OCI-LY7 (cell line): ENCODE measurements around the gene HES7.

Experiments
- EZH2phosphoT487 ChIP-seq: fragments of 200-600 bp; sonication (generic); IDR thresholded peaks from 2 replicates; pipeline ENCODE4 v1.6.1; 2018; ENCODE audit warnings: low read depth, borderline replicate concordance, mild to moderate bottlenecking, mixed run types, antibody characterized with exemption, low read length, moderate library complexity, mixed read lengths
- TF ChIP-seq, protein P1 (sequence below): fragments of 200-600 bp; sonication (generic); conservative IDR thresholded peaks from 2 replicates; pipeline ENCODE4 v1.5.1; 2014; ENCODE audit warnings: mild to moderate bottlenecking, antibody characterized with exemption, low read length, moderate library complexity, mixed read lengths

- TF ChIP-seq, protein P1, sequence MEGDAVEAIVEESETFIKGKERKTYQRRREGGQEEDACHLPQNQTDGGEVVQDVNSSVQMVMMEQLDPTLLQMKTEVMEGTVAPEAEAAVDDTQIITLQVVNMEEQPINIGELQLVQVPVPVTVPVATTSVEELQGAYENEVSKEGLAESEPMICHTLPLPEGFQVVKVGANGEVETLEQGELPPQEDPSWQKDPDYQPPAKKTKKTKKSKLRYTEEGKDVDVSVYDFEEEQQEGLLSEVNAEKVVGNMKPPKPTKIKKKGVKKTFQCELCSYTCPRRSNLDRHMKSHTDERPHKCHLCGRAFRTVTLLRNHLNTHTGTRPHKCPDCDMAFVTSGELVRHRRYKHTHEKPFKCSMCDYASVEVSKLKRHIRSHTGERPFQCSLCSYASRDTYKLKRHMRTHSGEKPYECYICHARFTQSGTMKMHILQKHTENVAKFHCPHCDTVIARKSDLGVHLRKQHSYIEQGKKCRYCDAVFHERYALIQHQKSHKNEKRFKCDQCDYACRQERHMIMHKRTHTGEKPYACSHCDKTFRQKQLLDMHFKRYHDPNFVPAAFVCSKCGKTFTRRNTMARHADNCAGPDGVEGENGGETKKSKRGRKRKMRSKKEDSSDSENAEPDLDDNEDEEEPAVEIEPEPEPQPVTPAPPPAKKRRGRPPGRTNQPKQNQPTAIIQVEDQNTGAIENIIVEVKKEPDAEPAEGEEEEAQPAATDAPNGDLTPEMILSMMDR: no peak
- TF ChIP-seq EZH2phosphoT487: no peak
These were observed 8.0 kb upstream of the HES7 start for GRCh38 chr17:8131844-8132441.
